Subcutaneous adipose tissue (tissue), 4 donors: ENCODE results near the gene MRPL52. TPM values are rescaled to one million over a fixed set of nuclear protein-coding genes. Genes with fewer than 3 reads are reported as not detected.

Source experiments
- total RNA-seq, 4 donors: library from RNA; depleted of rRNA; stranded (reverse); fragments of >200 nt; gene quantifications; one replicate each; pipeline ENCODE4 v1.1.0, GENCODE V29; 2016
- TF ChIP-seq, protein P1 (sequence below): fragments of 450-650 bp; IDR thresholded peaks from one replicate; pipeline ENCODE4 v1.5.1; 2016; ENCODE audit warnings: low read depth, mild to moderate bottlenecking, control low read depth, antibody characterized with exemption, moderate library complexity

The MRPL52 gene
- total RNA-seq, 4 donors from 2014 or later, result 13.9 to 55.6 (median 31.2) TPM

DNA sequence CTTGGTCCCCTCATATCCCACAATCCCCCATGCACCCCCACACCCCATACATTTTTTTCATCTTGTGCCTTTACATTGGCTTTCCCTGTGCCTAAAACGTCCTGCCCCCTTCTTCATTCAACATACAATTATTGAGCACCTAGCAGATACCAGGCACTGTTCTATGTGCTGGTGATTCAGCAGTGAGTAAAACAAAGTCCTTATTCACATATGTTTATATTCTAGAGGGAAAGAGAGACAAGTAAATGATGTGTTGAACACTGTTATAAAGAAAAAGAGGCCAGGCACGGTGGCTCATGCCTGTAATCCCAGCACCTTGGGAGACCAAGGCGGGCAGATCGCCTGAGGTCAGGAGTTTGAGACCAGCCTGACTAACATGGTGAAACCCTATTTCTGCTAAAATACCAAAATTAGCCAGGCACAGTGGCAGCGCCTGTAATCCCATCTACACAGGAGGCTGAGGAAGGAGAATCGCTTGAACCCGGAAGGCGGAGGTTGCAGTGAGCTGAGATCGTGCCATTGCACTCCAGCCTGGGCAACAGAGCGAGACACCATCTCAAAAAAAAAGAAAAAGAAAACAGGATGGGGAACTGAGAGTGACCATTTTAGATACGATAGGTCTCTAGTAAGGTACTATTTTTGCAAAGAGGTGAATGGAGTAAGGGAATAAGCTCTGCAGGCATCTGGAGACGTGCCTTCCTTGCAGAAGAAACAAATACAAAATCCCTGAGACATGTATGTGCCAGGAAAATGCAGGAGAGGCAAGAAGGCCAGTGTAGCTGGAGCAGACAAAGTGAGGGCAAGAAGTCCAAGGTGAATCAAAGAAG, 26.6 kb upstream of the MRPL52 start:
- TF ChIP-seq, protein P1, sequence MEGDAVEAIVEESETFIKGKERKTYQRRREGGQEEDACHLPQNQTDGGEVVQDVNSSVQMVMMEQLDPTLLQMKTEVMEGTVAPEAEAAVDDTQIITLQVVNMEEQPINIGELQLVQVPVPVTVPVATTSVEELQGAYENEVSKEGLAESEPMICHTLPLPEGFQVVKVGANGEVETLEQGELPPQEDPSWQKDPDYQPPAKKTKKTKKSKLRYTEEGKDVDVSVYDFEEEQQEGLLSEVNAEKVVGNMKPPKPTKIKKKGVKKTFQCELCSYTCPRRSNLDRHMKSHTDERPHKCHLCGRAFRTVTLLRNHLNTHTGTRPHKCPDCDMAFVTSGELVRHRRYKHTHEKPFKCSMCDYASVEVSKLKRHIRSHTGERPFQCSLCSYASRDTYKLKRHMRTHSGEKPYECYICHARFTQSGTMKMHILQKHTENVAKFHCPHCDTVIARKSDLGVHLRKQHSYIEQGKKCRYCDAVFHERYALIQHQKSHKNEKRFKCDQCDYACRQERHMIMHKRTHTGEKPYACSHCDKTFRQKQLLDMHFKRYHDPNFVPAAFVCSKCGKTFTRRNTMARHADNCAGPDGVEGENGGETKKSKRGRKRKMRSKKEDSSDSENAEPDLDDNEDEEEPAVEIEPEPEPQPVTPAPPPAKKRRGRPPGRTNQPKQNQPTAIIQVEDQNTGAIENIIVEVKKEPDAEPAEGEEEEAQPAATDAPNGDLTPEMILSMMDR, result no peak

DNA sequence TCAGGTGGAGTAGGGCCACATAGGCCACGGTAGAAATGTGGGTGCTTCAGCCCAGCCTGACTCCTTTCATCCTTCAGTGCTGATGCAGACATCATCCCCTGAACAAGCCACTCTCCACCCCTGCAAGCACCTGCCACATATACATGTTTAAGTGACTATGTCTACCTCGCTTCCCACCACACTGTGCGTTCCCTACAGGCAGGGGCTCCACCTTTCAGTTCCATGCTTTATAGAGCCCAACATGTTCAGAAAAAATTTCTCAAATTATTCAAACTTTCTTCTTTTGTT, 26.1 kb upstream of the MRPL52 start:
- TF ChIP-seq, protein P1, result no peak

DNA sequence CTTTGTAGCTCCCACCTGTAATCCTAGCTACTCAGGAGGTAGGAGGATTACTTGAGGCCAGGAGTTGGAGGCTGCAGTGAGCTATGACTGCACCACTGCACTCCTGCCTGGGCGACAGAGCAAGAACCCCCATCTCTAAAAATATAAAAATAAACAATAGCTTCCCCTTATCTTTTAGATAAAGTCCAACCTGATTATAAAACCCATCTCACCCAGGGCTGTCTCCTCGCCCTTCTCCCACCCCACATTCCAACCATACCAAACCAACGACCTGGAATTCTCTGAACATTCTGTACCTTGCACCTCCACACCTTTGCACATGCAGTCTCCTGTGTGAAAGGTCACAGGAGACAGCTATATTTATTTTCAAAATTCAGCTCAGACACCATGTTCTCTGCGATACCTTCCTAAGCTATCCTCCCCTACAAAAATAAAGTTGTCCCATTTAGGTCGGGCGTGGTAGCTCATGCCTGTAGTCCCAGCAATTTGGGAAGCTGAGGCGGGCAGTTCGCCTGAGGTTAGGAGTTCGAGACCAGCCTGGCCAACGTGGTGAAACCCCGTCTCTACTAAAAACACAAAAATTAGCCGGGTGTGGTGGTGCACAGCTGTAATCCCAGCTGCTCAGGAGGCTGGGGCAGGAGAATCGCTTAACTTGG, 22.1 kb upstream of the MRPL52 start:
- TF ChIP-seq, protein P1, result no peak

DNA sequence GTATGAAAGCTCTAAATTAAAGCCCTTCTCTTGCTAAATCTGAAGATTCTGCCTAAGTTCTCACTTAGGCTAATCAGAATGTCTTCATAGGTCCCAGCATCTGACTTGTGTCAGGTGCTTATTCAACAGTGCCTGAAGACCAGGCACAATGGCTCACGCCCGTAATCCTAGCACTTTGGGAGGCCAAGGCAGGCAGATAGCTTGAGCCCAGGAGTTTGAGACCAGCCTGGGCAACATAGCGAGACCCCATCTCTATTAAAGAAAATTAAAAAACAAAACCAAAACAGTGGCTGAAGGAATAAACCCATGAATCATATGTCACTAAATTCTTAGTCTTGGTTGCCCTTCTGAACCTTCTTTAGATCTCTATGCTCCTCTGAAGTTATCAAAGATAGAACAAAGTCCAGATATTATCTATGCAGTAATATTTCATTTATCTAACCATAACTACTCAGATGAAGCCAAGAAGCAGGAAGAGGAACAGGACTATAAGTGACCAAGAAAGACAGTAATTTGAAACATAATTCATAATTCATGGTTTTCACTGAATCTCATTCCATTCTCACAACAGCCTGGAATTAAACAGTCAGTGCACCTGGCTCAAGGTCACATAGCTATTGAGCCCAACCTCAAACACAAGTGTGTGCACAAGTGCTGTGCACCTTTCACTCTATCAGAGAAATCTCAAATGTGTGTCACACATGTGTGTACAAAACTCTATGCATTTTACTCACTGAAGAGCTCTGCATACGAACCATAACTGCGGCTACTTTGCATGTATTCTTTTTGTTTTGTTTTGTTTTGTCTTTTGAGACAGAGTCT, 21.1 kb upstream of the MRPL52 start:
- TF ChIP-seq, protein P1, result no peak

DNA sequence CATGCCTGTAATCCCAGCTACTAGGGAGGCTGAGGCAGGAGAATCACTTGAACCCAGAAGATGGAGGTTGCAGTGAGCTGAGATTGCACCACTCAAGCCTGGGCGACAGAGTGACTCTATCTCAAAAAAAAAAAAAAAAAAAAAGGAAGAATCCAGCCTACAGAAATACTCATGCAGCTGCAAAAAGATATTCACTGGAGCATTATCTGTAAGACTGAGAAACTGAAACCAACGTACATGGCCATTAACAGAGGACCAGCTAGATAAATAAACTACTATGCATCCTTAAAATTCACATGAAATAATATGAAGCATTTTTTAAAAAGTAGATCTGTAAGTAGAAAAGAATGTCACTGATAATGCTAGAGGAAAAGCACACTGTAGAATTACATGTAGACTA, 18.0 kb upstream of the MRPL52 start:
- TF ChIP-seq, protein P1, result no peak

DNA sequence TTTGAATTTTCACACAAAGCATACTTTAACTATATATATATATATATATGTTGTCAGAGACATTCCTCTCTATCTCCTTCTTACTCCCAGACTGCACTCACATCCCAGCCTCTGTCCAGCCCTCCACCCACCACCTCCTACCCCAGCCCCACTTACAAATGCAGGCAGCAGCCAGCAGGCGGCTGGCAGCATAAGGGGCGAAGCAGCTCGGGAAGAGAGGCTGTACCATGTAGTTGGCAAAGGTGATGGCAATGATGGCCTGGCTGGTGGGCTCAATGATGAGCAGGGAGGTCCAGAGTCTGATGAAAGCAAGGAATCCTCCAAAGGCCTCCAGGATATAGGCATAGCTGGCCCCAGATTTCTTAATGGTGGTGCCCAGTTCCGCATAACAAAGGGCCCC, 16.9 kb upstream of the MRPL52 start:
- TF ChIP-seq, protein P1, result no peak

DNA sequence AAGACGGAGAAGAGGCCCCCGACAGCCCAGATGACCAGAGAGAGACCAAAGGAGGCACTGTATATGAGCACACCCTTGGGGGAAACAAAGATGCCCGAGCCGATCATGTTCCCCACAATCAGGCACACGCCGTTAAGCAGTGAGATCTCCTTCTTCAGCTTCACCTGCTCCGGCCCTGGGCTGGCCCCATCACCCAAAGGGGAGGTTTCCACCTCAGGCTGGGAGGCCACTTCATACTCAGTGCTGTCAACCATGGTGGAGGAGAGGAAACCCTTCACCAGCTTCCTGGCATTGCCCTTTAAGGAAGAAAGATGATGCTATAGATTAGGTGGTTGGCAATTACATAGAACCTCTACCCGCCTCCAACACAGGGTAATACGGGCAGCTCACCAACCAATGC, 16.5 kb upstream of the MRPL52 start:
- TF ChIP-seq, protein P1, result no peak
